ENCODE data around the gene HSPB3.

GRCh38 chr5:54421976-54422375, 33.5 kb upstream of the HSPB3 start:
- TF ChIP-seq CTCF (conservative IDR thresholded peaks at IDR 0.05; ENCODE audit: low read length) (no peak), EZH2phosphoT487 (IDR thresholded peaks at IDR 0.05; ENCODE audit: borderline replicate concordance) (no peak)

All from Loucy (cell line).